Cardiac fibroblast (primary cell): ENCODE measurements around the gene CUL2.
A peak's percentile ranks its signal among the peaks of the same experiment; 100 is the strongest.

ENCODE experiments used
- DNase-seq, 2 donors: peaks; one replicate each; pipeline versions ENCODE4 v3.0.0 to v3.0.0-alpha.2; 2010; ENCODE audit warnings: low read depth in 2 of 2
- H3K4me3 ChIP-seq, 2 donors: replicated peaks in 1 of 2; 1 replicate in 1 of 2; 2 replicates in 1 of 2; pipeline ENCODE4 v1.5.1; 2011; ENCODE audit warnings: low read depth in 2 of 2, low read length in 2 of 2, mild to moderate bottlenecking in 2 of 2, moderate library complexity in 1 of 2
- CTCF ChIP-seq: IDR thresholded peaks from one replicate; pipeline ENCODE4 v1.5.1; 2011; ENCODE audit warnings: low read depth, mild to moderate bottlenecking, low read length, inconsistent platforms

The CUL2 gene

GRCh38 chr10:35090162-35090954 is at the start of gene CUL2:
Gene CUL2, minus strand, starts transcription at chr10:35090341. Its CDS starts 19,024 bp downstream, at chr10:35071317.
- no peak for TF ChIP-seq CTCF

GRCh38 chr10:35136263-35136815 is 46.2 kb upstream of the CUL2 start:
- no peak for DNase-seq
- no peak overlapping the region for H3K4me3 ChIP-seq
- no peak for TF ChIP-seq CTCF

More at GRCh38 chr10:35090162-35090954, at the start of gene CUL2:
- H3K4me3 ChIP-seq, result peak within 1 kb of the TSS; percentile 81 to 88
- DNase-seq, result peak; percentile 97 to 98

DNA sequence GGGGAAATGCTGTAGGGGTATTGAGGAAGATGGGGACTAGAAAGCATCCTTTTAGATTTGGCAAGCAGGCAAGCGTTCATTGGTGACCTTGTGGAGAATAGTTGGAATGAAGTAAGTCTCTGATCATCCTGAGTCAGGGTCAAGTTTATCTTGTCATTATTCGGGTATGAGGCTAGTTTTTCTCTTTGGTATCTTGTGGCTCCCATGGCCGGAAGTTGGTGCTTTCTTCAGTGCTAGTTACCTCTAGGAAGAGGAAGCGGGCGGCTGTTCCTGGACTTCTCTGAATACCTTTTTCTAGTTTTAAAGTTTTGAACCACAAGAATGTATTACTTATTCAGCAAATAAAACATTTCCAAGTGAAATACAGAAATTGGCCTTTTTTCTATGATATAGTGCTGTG is 45.7 kb upstream of the CUL2 start:
- no peak for TF ChIP-seq CTCF
- no peak for DNase-seq
- no peak overlapping the region for H3K4me3 ChIP-seq

- DNase-seq, result no peak
- TF ChIP-seq CTCF, result no peak
- no peak overlapping the region for H3K4me3 ChIP-seq
Observed at GRCh38 chr10:35133586-35133985, 43.4 kb upstream of the CUL2 start.

DNA sequence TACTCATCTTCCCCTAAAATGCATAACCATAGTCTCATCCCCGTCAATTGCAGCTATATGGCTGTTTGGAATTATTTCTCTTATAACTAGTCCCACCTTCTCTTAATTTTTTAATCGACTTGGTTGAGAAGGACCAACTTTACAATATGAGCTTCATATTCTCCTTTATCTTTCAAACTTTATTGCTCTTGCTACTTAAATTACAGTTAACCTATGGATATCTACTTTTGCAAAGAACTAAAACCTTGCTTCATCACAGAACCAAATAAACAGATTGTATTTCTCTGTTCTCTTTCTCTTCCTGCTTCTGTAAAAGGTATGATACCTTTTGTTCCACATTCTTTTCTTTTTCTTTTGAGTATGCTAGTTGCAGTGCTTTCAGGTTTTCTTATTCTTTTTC is 42.6 kb upstream of the CUL2 start:
- H3K4me3 ChIP-seq, result no peak overlapping the region
- no peak for TF ChIP-seq CTCF
- no peak for DNase-seq

DNA sequence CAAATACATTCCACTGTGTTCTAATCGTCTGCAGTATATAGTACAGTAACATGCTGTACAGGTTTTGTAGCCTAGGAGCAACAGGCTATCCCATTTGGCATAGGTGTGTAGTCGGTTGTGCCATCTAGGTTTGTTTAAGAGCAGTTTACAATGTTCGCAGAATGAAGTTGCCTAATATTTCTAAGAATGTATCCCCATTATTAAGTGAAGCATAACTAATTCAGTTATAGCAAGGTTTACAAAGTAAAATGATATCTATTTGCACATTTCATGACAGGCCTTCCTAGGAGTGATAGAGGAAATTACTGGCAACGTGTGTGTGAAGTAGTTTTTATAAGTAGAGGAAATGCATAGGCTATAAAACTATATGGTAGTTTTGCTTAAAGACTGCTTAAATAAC is 40.5 kb upstream of the CUL2 start:
- no peak for DNase-seq
- no peak for TF ChIP-seq CTCF

More for the DNA sequence above, 40.5 kb upstream of the CUL2 start:
- H3K4me3 ChIP-seq, result no peak overlapping the region
